HG03060 (cell line): ENCODE measurements around the gene SHE.

Source experiments
- ATAC-seq: cut with Tn5 transposase; IDR thresholded peaks from one replicate; pipeline ENCODE4 v1.9.1; 2021; ENCODE audit warnings: low read depth, moderate number of reproducible peaks; ENCODE audit not compliant: unreplicated experiment

Gene SHE

GRCh38 chr1:154453161-154453560 lies 49.1 kb downstream of the SHE start:
- no peak for ATAC-seq

GRCh38 chr1:154448331-154448811 lies 53.8 kb downstream of the SHE start:
- ATAC-seq = no peak

GRCh38 chr1:154446789-154447188 lies 55.4 kb downstream of the SHE start:
- no peak for ATAC-seq

GRCh38 chr1:154446292-154446691 lies 55.9 kb downstream of the SHE start:
- ATAC-seq = no peak

- ATAC-seq = no peak
Observed at GRCh38 chr1:154445040-154445472, 57.2 kb downstream of the SHE start.

DNA sequence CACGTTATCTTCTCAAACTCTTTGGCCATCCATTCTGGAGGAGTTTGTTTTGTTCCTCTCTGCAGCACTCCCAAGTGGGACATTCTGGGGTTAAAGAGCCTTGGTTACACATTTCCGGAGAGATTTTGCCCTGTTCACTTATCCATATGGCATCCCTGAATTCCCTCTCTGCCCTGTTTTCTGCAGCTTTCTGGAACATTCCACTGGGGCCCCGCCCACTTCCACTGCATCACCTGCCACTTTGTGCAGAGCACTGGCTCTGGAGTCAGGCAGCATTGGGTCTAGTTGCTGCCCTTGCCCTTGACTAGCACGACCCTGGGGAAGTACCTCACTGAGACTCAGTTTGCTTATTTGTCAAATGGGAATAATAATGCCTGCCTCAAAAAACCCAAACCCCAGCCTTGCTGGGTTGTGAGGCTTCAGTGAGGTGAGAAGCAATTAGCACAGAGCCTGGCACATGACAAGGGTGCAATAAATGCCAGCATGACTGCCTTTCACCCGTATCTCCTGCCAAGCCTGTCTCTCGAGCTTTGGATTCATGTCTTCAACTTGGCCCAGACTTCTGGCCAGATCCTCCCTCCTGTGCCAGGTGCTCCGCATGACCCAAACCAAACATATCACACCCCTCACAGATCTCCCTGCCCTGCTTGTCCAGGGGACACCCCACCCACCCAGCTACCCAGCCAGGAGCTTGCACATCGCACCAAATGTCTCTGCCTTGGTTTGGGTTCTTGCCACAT lies 58.8 kb downstream of the SHE start:
- no peak for ATAC-seq

- ATAC-seq = no peak
Observed at GRCh38 chr1:154442006-154442740, 60.0 kb downstream of the SHE start.

GRCh38 chr1:154441241-154441888 lies 60.8 kb downstream of the SHE start:
- no peak for ATAC-seq

GRCh38 chr1:154440036-154440804 lies 62.0 kb downstream of the SHE start:
- ATAC-seq = no peak

GRCh38 chr1:154436433-154436832 lies 65.8 kb downstream of the SHE start:
- no peak for ATAC-seq

- no peak for ATAC-seq
Observed at GRCh38 chr1:154435599-154436200, 66.5 kb downstream of the SHE start.

GRCh38 chr1:154434346-154435085 lies 67.7 kb downstream of the SHE start:
- ATAC-seq = no peak

GRCh38 chr1:154433161-154433764 lies 68.9 kb downstream of the SHE start:
- no peak for ATAC-seq

DNA sequence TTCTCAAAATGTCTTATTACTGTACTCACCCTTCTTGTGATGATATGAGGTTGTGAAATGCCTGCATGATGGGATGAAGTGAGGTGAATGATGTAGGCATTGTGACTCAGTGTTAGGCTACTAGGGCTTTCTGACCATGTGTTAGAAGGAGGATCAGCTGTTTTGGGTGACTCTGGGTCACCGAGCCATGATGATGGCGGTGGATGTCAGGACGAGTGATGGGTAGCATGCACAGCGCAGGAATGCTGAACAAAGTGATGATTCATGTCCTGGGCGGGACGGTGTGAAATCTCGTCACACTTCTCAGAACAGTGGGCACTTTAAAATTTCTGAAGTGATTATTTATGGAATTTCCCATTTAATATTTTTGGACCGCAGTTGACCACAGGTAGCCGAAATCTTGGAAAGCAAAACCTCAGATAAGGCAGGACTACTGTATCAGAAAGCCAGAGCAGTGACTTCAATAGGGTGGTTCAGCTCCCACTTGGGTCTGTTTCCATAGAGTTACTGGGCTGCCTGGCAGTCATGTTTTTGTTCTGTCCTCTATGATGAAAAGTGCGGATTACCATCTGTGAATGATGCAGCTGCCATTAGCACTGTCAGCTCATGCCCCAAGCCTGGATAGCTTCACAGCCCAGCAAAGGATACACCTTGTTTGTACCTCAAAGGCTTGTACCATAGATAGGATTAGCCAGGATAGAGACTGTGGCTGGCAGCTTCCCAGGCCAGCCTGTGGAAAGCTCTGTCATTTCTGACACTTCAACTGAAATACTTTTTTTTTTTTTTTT lies 70.4 kb downstream of the SHE start:
- no peak for ATAC-seq

DNA sequence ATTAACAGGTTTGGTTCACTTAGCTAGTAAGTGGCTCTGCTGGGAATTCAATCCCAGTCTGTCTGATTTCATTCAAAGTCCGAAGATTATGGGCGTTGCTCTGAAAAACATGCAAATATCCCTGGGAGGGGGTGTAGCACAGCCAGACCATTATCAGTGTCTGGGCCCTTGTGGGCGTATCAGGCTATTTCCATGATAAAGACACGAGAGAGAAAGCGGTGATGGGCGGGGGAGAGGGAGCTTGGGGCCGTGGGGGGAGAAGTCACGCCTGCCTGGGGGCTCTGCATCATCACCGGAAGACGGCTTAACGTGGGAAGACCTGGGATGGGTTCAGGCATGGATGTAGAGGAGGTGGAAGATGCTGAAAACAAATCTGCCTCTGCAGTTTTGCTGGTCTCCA lies 71.3 kb downstream of the SHE start:
- ATAC-seq = no peak

DNA sequence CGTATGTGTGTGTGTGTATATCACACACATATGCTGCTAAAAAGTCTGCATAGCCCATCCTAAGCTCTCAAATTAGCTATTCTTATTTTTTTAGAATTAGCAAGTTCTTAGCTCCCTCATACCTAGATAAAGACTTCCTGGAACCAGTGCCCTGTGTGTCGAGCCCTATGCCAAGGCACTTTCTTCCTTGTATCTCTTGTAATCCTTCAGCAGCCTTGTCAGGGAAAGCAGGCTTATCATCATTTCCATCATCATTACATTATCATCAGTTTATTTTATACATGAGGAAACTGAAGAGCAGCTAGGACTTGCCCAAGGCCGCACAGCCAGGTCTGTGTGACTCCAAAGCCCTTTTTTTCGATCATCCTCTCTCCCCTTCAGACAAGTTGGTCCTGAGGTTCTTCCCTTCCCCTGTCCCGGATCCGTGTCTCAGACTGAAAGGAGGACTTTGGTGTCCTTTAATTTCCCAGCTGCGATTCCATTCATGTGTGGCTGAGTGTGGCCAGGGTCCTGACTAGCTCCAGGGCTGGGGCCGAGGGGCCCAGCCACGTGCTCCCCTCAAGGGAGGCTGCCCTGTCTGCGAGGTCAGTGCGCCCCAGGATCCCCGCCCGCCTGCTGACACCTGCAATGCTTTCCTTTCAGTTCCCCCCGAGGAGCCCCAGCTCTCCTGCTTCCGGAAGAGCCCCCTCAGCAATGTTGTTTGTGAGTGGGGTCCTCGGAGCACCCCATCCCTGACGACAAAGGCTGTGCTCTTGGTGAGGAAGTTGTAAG lies 72.2 kb downstream of the SHE start:
- no peak for ATAC-seq
